GM04504 (cell line): Measurements from ENCODE around the gene KLF16.
"Not testable (repeated sequence)": the region's sequence is repeated elsewhere in the genome, so short reads cannot be mapped to it uniquely, and the experiment has no call there.

ENCODE experiments used
- DNase-seq: peaks from one replicate; pipeline ENCODE4 v3.0.0-alpha.2; 2012; ENCODE audit warnings: low read depth

The KLF16 gene

DNA sequence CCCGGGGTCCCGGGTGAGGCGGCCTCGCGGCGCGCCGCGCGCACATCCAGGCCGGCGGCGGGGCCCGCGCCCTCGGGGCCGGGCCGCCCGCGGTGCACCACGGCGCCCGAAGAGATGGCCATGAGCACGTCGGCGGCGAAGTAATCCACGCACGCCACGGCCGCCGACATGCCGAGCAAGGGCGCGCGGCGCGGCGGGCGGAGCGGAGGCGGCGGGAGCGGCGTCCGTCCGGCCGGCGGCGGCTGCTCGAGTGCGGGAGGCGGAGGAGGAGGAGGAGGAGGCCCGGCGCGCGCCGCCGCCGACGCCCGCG lies at the start of gene KLF16:
TSS of gene KLF16 (minus strand) at position 252 of the 310 bp plus-strand sequence. CDS start at position 170, 82 bp downstream.
- no peak for DNase-seq

DNA sequence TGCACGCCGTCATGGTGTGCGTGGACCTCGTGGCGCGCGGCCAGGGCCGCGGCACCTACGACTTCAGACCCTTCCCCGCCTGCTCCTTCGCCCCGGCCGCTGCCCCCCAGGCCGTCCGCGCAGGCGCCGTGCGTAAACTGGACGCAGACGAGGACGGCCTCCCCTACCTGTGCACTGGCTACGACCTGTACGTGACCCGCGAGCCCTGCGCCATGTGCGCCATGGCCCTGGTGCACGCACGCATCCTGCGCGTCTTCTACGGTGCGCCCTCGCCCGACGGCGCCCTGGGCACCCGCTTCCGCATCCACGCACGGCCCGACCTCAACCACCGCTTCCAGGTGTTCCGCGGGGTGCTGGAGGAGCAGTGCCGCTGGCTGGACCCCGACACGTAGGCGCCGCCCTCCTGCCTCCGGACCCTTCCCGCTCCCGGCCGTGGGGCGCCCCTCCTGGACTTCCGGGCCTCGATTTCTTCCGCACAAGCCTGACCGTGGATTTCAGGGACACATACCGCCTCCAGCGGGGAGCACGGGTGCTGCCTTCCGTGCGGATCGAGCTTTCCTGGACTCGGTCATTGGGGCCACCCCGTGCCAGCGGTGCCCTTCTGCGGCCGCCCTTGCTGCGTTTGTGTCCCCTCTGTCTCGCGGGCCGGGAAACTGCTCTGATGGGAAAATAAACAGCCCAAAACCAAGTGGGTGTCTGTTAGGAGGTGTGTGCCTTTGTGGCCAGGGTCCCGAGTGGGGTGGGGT lies 49.6 kb upstream of the KLF16 start:
- DNase-seq, result no peak

DNA sequence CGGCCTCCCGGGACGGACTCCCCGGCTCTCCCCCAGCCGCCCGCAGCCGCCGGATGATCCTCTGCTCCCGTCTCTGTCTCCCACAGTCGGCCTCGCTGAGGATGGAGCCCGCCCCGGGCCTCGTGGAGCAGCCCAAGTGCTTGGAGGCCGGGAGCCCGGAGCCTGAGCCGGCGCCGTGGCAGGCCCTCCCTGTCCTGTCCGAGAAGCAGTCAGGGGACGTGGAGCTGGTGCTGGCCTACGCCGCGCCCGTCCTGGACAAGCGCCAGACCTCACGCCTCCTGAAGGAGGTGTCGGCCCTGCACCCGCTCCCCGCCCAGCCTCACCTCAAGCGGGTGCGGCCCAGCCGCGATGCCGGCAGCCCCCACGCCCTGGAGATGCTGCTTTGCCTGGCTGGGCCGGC lies 48.6 kb upstream of the KLF16 start:
- no peak for DNase-seq

DNA sequence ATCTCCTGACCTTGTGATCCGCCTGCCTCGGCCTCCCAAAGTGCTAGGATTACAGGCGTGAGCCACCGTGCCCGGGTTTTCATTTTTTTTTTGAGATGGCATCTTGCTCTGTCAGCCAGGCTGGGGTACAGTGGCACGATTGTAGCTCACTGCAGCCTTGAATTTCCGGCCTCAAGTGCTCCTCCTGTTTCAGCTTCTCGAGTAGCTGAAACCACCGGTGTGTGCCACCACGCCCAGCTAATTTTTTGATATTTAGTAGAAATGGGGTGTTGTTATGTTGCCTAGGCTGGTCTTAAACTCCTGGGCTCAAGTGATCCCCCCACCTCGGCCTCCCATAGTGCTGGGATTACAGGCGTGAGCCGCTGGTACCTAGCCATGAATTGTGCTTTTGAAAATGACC lies 47.7 kb upstream of the KLF16 start:
- no peak for DNase-seq

DNA sequence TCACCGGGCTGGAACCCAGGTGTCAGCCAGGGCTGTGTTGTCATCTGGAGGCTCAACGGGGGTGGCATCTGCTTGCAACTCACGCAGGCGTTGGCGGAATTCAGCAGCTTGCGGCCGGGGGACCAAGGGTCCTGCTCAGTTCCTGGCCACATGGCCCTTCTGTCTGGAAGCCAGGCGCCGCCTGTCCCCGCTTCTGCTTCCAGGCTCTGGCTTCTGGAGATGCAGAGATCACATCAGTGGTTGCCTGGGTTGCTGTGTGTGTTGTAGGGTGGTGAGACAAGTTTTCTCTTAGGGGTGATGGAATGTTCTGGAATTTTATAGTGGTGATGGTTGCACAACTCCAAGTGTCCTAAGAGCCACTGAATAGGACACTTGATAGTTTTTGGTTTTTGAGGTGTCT lies 46.8 kb upstream of the KLF16 start:
- no peak for DNase-seq

DNA sequence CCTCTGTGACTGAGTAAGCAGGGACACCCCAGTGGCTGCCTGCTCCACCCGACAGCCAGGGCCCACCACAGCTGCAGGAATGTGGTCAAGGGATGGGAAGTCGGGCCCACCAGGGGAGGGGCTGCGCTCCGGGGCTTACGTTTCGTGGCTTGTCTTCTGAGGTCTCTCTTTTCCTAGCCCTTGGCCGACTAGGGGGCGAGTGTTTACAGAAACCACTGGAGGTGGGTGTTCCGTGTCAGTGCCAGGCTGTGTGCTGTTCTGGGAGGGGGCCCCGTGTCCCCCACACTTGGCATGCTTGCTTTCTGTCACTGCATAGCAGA lies 46.3 kb upstream of the KLF16 start:
- DNase-seq, result no peak

DNA sequence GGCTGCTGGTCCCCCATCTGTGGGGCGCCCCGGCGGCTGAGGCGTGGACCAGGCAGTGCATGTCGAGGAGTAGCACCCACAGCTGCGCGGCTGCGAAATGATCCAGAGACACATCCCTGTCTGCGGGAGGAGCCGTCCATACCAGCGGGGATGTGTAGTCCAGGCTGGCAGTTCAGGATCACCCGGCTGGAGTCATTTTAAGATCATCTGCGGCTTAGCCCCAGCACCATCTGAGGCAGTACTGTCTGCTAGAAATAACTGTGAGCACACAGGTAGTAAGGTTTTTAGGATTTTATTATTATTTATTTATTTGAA lies 44.9 kb upstream of the KLF16 start:
- no peak for DNase-seq

DNA sequence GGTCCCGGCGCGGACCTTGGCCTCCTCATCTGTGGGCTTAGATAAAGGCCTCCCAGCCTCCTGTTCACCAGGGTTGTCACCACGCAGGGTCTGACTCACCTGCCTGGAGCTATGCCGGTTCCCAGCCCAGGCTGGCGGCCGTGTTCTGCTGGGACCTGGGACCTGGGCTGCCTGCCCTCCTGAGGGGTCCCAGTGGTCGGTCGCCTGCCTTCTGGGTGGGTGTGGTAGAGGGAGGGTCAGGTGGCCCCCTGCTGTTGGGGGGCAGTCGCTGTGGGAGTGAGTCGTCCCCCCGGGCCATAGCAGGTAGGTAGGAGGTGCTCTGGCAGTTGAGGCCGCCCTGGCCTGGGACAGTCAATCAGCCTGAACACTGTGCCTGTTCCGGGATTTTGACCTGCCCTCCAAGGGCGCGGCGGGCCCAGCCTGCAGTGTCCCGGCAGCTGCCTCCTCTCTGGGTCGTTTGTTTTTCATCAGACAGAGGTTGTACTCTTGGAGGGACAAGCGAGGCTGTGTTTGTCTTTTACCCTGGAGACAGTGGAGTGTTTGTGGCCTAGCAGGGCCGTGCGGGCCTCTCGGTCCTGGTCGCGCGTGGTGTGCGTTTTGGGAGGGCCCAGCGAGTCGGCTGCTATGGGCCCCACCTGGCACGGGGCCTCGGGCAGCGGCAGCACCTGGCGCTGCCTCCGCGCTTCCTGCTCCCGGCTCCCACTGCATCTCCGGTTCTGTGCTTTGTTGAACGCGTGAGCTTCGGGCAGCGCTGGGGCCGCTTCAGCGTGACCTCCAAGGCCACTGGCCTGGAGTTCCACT lies 44.4 kb upstream of the KLF16 start:
- DNase-seq, result no peak

DNA sequence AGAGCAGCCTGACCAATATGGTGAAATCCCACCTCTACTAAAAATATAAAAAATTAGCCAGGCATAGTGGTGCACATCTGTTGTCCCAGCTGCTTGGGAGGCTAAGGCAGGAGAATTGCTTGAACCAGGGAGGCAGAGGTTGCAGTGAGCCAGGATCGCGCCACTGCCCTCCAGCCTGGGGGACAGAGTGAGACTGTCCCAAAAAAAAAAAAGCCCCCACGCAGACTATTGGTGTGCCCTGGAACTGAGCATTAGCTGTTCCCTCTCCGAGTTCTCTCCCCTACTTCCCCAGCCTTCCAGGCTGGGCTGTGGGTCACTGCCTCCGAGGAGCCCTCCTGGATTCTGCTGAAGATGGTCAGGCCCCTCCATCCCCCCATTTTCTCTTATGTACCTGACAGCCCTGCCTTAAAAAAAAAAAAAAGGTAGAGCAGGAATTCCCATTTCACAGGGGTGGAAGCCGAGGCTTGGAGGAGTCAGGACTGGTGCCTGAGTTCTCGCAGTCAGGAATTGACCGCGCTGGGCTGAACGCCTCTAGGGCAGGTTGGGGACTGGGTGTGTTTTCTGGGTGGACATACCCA lies 43.7 kb upstream of the KLF16 start:
- no peak for DNase-seq

DNA sequence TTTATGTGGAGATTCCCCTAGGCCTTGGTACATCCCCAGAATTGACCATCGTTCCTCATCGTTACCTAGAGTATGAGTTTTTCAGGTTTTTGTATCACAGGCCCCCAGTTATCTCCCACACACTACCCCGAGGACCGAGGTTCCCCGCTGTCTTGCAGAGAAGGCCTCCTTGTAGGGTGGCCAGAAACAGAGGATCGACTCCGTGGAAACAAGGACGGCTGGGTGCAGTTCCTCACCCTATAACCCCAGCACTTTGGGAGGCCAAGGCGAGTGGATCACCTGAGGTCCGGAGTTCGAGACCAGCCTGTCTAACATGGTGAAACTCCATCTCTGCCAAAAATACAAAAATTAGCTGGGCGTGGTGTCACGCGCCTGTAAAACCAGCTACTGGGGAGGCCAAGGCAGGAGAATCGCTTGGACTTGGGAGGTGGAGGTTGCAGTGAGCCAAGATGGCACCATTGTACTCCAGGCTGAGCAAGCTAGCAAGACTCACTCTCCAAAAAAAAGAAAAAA lies 42.5 kb upstream of the KLF16 start:
- no peak for DNase-seq

DNA sequence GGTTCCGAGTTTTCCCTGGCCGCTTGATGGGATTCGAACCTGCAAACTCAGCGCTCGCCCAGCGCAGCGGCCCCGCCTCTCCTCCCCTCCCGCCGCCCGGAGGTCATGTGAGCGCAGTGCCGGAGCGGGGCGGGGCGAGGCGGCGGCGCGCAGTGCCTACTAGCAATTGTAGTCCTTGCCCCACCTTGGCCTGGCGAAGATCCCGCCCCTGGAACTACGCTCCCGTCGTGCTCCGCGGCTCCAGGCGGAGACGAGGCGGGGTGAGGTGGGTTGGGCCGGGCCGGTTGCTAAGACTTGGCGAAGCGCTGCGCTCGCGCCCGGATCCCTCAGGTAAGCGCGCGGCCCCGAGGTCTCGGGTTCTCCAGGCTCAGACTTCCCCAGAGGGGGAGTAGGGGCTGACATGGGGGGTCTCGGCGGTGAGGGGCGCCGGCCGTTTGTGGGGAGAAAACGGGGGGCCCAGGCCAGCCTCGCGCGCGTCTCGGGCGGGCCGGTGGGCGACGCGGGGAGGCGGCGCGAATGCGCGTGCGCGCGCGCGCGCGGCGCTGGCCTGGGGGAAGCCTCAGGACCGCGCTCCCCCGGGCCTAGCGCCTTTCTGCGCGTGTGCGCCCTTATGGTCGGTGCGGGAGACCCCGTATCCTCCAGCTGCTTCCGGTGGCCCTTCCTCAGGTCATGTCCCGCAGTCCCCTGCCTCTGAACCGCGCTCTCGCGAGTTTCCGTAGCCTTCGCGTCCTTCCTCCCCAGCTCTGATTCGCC lies 41.9 kb upstream of the KLF16 start, which contains the start of the genes ADAT3 and SCAMP4:
TSS of gene ADAT3 (plus strand) at position 290 of the 753 bp plus-strand sequence. CDS start 6,649 bp downstream, outside the sequence.
TSS of gene SCAMP4 (plus strand) at position 290 of the 753 bp plus-strand sequence. CDS start 9,621 bp downstream, outside the sequence.
- peak; percentile 98 for DNase-seq

DNA sequence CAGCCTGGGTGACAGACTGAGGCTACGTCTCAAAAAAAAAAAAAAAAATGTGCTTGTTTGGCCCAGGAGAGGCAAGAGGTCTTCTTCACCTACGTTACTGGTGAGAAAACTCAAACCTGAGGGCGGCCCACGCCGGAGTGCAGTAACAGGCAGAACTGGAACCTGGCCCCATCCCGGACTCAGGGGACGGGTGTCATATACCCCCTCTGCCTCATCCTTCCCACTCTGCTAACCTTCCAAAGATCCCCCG lies 41.4 kb upstream of the KLF16 start:
- no peak for DNase-seq

DNA sequence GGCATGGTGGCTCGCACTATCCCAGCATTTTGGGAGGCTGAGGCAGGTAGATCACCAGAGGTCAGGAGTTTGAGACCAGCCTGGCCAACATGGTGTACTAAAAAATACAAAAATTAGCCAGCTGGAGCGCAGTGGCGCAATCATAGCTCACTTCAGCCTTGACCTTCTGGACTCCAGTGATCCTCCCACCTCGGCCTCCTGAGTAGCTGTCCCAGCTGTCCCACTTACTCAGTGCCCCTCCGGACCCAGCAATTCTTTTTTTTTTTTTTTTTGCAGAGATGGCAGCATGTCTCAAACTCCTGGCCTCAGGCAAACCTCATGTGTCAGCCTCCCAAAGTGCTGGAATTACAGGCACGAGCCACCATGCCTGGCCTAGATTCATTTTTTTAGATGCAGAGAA lies 39.5 kb upstream of the KLF16 start:
- DNase-seq, result no peak

DNA sequence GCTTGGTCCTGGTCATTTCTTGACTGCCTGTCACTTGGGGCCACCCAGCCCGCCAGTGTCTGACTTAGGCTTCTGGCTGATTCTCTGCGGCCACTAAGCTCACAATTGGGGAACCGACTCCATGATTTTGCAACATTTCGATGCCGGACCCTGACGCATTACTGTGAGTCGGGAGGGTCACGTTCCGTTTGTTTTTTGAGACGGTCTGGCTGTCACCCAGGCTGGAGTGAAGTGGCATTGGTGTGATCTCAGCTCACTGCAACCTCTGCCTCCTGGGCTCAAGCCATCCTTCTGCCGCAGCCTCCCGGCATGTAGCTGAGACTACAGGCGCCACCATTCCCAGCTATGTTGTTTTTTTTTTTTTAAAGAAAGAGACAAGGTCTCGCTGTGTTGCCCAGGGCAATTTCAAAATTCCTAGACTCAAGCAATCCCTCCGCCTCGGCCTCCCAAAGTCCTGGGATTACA lies 38.6 kb upstream of the KLF16 start:
- no peak for DNase-seq

DNA sequence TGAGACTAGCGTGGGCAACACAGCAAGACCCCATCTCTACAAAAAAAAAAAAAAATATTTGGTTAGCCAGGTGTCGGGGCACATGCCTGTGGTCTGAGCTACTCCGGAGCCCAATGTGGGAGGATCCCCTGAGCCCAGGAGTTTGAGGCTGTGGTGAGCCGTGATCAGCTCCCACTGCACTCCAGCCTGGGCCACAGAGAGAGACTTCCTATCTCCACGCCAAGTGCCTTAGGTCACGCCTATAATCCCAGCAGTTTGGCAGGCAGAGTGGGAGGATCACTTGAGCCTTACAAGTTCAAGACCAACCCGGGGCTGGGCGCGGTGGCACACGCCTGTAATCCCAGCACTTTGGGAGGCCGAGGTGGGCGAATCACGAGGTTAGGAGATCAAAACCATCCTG lies 33.1 kb upstream of the KLF16 start:
- DNase-seq, result no peak

DNA sequence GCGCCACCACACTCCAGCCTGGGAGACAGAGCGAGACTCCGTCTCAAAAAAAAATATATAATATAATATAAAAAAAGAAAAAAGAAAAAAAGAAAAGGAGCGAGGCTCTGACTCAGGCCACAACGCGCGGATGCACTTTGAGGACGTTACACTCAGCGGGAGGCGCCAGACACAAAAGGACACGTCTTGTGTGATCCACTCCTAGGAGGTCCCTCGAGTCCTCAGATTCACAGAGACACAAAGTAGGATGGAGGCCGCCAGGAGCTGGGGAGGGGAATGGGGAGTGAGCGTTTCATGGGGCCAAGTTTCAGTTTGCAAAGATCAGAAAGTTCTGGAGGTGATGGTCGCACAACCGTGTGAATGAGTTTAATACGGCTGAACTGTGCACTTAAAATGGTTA lies 30.4 kb upstream of the KLF16 start:
- no peak for DNase-seq

DNA sequence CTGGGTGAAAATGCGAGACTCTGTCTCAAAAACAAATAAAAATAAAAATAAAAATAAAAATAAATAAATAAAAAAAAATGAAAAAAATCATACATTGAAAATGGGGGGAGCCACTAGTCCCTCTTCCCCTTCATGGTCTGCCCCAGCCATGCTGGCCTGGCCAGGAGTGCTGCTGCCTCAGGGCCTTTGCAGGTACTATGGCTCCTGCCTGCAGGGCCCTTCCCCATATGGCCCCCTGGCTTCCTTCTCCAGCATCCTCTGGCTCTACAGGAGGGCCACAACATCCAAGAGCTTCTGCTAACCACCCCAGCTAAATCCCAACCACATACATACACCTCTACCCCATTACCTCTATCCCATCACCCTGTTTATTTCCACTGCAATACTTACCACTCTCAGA lies 26.5 kb upstream of the KLF16 start:
- DNase-seq, result no peak

DNA sequence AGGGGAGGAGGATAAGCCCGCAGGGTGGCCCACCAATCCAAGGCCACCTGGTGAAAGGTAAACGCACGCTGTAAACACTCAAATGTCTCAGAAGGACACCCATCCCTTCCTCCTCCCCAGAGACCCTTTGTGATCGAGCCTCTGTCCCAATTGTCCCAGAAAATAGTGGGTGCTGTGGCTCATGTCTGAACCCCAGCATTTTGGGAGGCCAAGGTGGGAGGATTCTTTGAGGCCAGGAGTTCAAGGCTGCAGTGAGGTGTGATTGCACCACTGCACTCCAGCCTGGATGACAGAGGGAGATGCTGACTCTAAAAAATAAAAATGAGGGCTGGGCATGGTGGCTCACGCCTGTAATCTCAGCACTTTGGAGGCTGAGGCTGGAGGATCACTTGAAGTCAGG lies 25.0 kb upstream of the KLF16 start:
- no peak for DNase-seq

DNA sequence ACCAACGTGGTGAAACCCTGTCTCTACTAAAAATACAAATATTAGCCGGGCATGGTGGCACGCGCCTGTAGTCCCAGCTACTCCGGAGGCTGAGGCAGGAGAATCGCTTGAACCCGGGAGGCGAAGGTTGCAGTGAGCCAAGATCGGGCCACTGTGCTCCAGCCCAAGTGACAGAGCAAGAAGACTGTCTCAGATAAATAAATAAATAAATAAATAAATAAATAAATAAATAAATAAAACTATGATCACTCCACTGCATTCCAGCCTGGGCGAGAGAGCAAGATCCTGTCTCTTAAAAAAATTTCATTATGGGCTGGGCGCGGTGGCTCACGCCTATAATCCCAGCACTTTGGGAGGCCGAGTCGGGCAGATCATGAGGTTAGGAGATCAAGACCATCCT lies 23.0 kb upstream of the KLF16 start:
- DNase-seq, result not testable (repeated sequence)

DNA sequence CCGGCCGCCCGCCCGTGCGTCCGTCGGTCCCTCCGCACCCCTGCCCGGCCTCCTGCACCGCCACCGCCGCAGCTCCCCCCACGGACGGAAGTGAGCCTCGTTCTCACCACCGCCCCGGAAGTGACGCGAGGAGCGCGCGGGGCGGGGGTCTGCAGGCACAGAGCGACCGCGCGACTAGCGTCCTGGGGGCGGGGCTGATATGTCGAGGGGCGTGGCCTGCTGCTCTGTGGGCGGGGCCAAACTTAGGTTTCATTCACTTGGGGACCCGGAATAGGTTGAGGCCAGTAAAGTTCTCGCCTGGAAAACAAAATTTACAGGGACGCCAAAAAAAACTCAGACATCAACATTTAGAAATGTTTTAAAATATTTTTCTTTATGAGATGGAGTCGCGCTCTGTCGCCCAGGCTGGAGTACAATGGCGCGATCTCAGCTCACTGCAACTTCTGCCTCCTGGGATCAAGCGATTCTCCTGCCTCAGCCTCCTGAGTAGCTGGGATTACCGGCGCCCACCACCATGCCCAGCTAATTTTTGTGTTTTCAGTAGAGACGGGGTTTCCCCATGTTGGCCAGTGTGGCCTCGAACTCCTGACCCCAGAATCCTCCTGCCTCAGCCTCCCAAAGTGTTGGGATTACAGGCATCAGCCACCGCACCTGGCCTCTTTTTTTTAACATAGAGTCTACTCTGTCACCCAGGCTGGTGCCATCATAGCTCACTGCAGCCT lies 22.2 kb upstream of the KLF16 start, which contains the start of gene ABHD17A:
TSS of gene ABHD17A (minus strand) at position 99 of the 722 bp plus-strand sequence. CDS start 3,930 bp downstream, outside the sequence.
- DNase-seq, result peak; percentile 86

DNA sequence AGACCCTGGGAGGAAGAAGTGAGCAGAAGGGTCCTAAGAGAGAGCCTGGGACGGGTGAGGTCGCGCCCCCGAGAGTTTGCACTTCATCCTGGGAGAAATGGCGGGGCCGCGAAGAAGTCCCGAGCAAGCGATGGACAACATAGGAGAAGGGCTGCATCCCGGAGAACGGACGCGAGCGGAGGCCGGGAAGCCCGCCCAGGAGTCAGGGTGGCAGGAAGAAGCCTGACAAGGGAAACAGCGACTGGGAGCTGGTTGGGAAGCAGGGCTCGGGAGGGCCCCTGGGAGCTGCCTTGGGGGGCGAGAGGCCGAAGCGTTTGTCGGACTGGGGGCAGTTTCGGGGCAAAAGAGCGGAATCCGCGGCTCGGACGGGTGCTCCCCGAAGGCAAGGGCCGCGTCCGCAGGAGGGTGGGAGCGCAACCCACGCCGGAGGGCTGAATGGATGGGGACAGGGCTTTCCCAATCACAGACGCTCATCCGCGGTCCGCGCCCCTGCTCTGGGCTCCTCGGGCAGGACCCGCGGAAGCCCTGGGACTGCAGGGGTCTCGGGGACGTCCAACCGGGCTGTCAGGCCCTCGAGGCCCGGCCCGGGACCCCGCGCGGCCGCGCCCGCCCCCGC lies 21.4 kb upstream of the KLF16 start:
- DNase-seq, result no peak
